HG02642 (cell line): ENCODE data around the gene CREBL2.

Experiments
- ATAC-seq: cut with Tn5 transposase; IDR thresholded peaks from one replicate; pipeline ENCODE4 v1.9.1; 2021; ENCODE audit warnings: mild to moderate bottlenecking; ENCODE audit not compliant: unreplicated experiment, poor library complexity

Gene CREBL2

DNA sequence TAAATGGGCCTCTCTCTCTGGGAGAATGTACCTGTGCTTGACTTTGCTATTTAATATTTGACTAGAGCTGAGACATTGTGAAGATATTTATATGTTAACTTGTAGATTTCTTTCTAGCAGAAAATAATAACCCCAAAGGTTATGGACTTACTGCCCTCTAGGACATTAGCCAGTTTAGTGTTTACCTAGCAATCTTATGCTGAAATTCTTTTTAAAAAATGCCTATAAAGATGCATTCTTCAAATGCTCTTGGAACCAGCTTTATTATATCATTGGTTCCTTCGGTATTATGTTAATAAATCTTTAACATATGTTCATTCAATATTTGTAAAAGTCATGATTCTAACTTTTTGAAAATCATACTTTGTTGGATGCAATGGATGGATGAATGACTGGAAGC lies 56.3 kb downstream of the CREBL2 start:
- ATAC-seq = no peak

DNA sequence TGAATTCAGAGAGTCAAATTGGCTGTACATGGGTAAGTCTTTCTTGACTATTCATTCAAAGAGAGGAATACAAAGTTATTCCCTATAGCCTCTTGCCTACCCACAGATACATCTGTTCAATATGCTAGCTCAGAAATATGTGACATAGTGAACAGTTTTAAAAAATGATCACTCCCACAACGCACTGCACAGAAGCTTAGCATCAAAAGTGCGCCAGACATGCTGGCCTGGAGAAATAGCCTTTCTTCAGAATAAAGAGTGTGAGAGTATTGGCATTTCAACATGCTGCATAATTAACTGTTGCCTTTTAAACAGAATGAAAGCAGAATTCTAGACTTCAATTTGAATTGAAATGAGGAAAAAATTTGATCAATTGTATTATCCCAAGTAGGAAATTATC lies 57.3 kb downstream of the CREBL2 start:
- ATAC-seq = no peak

- ATAC-seq = no peak
Observed at GRCh38 chr12:12671850-12672660, 60.4 kb downstream of the CREBL2 start.

DNA sequence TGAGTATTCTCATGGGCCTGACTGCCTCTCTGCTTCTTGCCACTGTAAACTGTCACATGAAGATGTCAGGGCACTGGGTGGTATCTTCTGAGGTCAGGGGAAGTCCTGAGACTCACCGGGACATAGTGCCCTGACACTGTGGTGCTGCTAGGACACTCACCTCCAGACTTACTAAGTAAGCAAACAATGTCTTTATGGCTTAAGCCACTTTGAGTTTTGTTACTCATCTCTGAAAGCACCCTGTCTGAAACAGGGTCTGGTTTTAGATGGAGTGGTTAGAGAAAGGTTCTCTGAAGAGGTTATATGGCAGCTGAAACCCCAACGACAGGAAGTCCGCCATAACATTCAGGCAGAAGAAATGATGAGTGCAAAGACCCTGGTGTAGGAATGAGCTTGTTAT lies 61.6 kb downstream of the CREBL2 start:
- ATAC-seq = peak; percentile 75

DNA sequence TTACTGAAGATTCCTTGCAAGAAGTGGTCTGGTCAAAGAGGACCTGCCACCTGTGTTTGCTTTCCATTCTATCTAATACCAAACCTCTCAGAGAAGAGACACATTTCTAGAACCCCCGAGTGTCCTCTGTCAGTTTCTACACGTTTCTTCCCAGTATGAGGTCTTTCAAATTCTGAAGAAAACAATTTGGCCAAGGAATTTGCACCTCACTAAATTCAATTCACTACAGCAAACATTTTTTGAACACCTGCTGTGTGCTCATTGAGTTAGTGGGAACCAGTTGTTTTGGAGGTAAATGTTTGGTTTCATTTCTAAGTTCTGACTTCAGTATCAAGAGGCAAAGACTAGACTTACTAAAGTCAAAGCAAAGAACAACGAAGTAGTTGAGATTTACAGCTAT lies 64.9 kb downstream of the CREBL2 start:
- no peak for ATAC-seq

DNA sequence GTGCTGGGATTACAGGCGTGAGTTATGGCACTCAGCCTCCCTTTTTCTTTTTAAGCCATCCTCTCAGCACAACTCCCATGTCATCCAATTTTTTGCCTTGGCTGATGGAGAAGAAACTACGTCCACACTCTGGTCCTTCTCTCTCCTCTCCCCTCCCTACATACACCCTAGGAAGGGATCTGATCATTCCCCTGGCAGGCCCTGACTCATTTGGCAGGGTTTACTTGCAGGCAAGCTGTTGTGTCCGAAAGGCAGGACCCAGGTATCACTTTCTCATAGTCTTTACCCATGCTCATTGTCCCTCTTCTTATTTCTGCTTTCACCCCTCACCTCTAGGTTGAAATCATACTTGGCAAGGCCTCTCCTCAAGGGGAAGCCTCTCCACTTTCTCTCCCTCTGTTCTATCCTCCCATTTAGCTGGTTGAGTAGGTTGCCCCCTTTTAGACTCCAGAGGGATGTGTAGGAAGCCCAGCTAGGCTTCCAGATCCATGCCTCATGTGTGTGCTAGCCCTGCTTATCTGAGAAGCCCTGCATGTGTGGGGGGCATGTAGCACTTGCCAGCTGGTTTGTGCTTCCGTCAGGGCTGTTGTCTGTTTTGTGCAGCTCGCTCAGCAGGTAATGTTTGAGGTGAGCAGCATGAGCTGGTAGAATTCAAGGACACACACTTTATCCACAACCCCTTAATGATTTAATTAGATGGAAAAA lies 69.5 kb downstream of the CREBL2 start:
- no peak for ATAC-seq

DNA sequence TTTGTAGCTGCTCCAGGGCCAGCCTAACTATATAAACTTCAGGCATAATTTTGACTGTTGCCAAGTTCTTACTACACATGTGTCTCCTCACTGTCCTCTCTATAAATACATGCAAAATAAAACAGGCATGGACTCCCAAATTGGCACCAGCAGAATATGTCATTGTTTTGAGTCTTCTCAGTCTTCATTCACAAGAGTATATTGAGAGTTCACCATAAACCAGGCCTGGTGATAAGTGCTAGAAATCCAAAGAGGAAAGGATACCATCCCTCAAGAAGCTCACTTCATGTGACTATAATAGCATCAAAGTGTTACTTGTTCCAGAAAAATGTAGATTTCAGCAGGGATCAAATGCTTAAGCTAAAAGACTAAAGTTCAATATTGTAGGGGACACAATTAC lies 70.6 kb downstream of the CREBL2 start:
- ATAC-seq = no peak

DNA sequence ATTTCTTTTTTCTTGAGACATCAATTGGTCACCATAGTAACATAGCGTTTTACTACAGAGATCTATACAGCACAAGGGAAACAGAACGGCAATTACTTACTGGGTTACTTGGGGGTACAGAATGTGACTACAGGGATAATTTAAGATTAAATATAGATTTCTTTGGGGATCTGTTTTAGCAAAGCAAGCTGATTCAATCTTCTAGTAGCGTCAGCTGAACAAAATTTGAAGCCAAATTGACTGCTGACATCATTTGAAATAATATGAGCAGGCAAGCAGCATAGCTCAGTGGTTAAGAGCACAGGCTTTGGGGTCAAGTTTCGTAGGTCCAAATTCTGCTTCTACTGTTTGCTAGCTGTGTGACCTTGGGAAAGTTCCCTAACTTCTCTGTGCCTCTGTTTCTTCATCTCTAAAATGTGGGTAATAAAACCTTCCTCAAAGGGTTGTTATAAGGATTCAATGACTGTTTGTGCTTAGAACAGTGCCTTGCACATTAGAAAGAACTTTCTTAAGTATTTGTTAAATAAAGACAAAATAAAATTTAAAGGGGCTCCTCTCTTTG lies 71.5 kb downstream of the CREBL2 start:
- ATAC-seq = no peak

GRCh38 chr12:12683725-12684124 lies 72.0 kb downstream of the CREBL2 start:
- no peak for ATAC-seq

GRCh38 chr12:12684375-12685106 lies 72.9 kb downstream of the CREBL2 start:
- no peak for ATAC-seq

GRCh38 chr12:12685305-12685704 lies 73.6 kb downstream of the CREBL2 start:
- ATAC-seq = no peak

DNA sequence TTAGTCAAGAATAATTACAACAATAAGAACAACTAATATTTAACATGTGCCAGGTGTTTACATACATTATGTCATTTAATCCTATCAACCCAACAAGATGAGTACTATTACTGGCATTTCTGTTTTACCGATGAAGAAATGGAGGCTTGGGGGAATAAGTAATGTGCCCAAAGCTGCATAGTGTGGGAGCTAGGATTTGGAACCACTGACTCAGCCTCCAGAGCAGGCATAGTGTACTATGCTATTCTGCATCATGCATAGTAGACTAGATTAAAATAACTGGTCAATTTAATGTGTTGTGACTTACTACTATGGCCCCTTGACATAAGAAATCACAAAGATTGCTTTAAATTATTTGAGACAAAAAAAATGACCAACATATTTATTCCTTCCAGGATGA lies 74.8 kb downstream of the CREBL2 start:
- no peak for ATAC-seq

- no peak for ATAC-seq
Observed at GRCh38 chr12:12686925-12687324, 75.2 kb downstream of the CREBL2 start.

GRCh38 chr12:12689647-12690300 lies 78.1 kb downstream of the CREBL2 start:
- ATAC-seq = no peak

DNA sequence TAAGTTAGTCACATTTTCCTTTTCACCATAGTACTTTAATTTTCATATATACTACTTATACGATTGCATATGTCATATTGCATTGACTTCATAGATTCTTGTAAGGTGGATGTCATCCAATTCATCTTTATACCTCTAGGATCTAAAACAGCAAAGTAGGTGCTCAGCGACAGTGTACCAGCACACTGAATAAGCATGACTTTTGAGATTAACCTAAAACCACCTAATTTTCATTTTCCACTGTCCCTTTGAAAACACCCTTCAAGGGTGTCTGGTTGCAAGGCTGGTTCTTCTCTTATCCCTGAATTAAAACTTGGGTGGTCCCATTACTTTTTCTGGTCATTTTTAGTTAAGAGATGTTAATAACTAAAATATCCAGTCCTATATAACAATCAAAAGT lies 79.9 kb downstream of the CREBL2 start:
- ATAC-seq = no peak

- no peak for ATAC-seq
Observed at GRCh38 chr12:12693111-12693671, 81.5 kb downstream of the CREBL2 start.
